ENCODE measurements around the gene PP2D1.

GRCh38 chr3:20047976-20048883 is 36.2 kb upstream of the PP2D1 start:
- TF ChIP-seq ZNF396 (CRISPR knock-in tag; IDR thresholded peaks at IDR 0.05; ENCODE audit: borderline replicate concordance), result no peak
- TF ChIP-seq CTCF (IDR thresholded peaks at IDR 0.05), result no peak
- TF ChIP-seq MLX (CRISPR knock-in tag; IDR thresholded peaks at IDR 0.05), result no peak
- TF ChIP-seq ATF3 (CRISPR knock-in tag; conservative IDR thresholded peaks at IDR 0.05), result no peak
- no peak for TF ChIP-seq E2F4 (CRISPR knock-in tag; IDR thresholded peaks at IDR 0.05; ENCODE audit: borderline replicate concordance, low read depth)
- TF ChIP-seq RELA (CRISPR knock-in tag; IDR thresholded peaks at IDR 0.05; ENCODE audit: borderline replicate concordance), result no peak
- TF ChIP-seq NFATC4 (CRISPR knock-in tag; IDR thresholded peaks at IDR 0.05), result no peak
- TF ChIP-seq ZNF317 (CRISPR knock-in tag; IDR thresholded peaks at IDR 0.05; ENCODE audit: borderline replicate concordance, low read depth), result no peak
- no peak for TF ChIP-seq NFE2L1 (CRISPR knock-in tag; IDR thresholded peaks at IDR 0.05)
- TF ChIP-seq ESRRA (CRISPR knock-in tag; IDR thresholded peaks at IDR 0.05; ENCODE audit: borderline replicate concordance), result no peak

Data from WTC11 (cell line).